GM12891 (cell line): ENCODE measurements around the gene NADK.

Experiments
- POLR2A ChIP-seq: IDR thresholded peaks from 2 replicates; pipeline ENCODE4 v1.6.1; 2011; ENCODE audit warnings: low read depth, low read length, control low read depth
- TAF1 ChIP-seq: IDR thresholded peaks from 2 replicates; pipeline ENCODE4 v1.6.1; 2011; ENCODE audit warnings: low read depth, low read length, control low read depth

DNA sequence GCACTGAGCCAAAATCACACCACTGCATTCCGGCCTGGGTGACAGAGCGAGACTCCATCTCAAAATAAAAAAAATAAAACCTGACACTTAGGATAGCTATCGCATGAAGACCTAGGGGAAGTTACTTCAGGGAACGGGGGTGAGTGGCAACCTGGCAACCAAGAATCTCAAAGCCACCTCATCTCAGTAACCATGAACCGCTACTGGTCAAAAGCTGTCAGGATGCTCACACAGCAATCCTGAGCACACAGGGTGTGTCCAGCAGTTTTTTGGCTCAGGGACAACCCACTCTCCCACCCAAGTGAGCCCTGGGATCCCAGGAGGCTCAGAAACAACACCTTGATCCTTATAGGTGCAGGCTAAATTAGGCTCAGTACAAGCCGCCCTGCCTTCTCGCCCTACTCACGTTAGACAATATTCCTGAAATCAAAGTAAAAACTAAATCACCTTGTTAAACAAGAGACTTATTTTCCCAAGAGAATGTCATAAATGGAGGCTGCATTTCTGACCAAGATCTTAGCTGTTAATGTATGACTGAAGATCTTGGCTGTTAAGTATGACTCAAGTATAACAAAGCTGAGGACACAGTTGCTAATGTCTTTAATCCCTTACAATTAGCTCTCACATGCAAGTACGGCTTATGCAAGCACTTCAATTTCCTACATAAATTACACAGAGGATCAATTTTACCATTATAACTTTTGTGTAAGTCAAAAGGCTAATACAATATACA is 48.3 kb upstream of the NADK start:
- TF ChIP-seq POLR2A (no peak), TAF1 (no peak)
